ENCODE measurements around the gene TMEM151B. TPM values are rescaled to one million over a fixed set of nuclear protein-coding genes. Genes with fewer than 3 reads are reported as not detected.
A peak's percentile ranks its signal among the peaks of the same experiment; 100 is the strongest.

TMEM151B gene
- polyA plus RNA-seq, 2 of the 4 experiments (the other 2 are of a cell fraction): 0.01 TPM; not detected in 1

GRCh38 chr6:44250718-44251123 lies 19.5 kb upstream of the TMEM151B start (continued):
- TF ChIP-seq SMC3 (IDR thresholded peaks at IDR 0.05): no peak
- TF ChIP-seq CTCF (IDR thresholded peaks at IDR 0.05): no peak

- POLR2A ChIA-PET: no interaction called here
- no peak overlapping the region for H3K27ac ChIP-seq
- H3K4me2 ChIP-seq: peak overlapping the region; percentile 99; the same call in 2 of the 3 replicates
- peaks cover 56% of the 10 kb centered on the region for H3K4me1 ChIP-seq
- 0 out of 3 replicates have a peak overlapping the region, but pooled peaks have one; percentile 12 for H3K4me3 ChIP-seq
- DNase-seq (ENCODE audit: low read depth in 1 of 2, low spot score in 1 of 2): no peak
- no peaks in the 10 kb centered on the region for H3K9me3 ChIP-seq
- no peak for TF ChIP-seq PBX3 (IDR thresholded peaks at IDR 0.05)
- TF ChIP-seq BCL3 (IDR thresholded peaks at IDR 0.05): no peak
- TF ChIP-seq MAFK (IDR thresholded peaks at IDR 0.05; ENCODE audit: partially characterized antibody): no peak
- no peak for TF ChIP-seq RCOR1 (IDR thresholded peaks at IDR 0.05; ENCODE audit: low read depth, low read length)
- no peak for TF ChIP-seq MAZ (IDR thresholded peaks at IDR 0.05; ENCODE audit: borderline replicate concordance, low read depth, low read length)
- 85% methylated on average over 14 of the region's 14 CpGs for WGBS (ENCODE audit: missing lambda C conversion rate)
- FAIRE-seq: no peak
- ATAC-seq: no peak
- CTCF ChIA-PET: interaction anchor here (0.8 to 2.3 kb wide), 6 partner anchors 9 to 155 kb away, joined by 3 to 10 read pairs (median 6); no protein-coding TSS in a partner anchor
These were observed 18.4 kb upstream of the TMEM151B start for GRCh38 chr6:44251576-44252524.

- Histone ChIP-seq H3K4me2 (peak overlapping the region; percentile 13; the same call in 2 of the 3 replicates), H3K4me1 (peaks cover 60% of the 10 kb centered on the region), H3K9me3 (no peaks in the 10 kb centered on the region), H3K27ac (no peak overlapping the region), H3K4me3 (no peak overlapping the region)
- FAIRE-seq (no peak), ATAC-seq (peak in 1 of 2 experiments; percentile 13; a peak in 2 of 6 replicates), DNase-seq (ENCODE audit: low read depth in 1 of 2, low spot score in 1 of 2) (peak in 1 of 2 experiments; percentile 53)
- no peak for TF ChIP-seq HOXB13 (CRISPR knock-in tag; IDR thresholded peaks at IDR 0.05; ENCODE audit: low read depth)
- no peak for TF ChIP-seq PBX3 (IDR thresholded peaks at IDR 0.05)
- TF ChIP-seq TP53 (CRISPR knock-in tag; IDR thresholded peaks at IDR 0.05): no peak
- TF ChIP-seq MAZ (IDR thresholded peaks at IDR 0.05; ENCODE audit: borderline replicate concordance, low read depth, low read length): no peak
- peak; percentile 40 for TF ChIP-seq CTCF (IDR thresholded peaks at IDR 0.05)
- ChIA-PET CTCF (interaction anchor here (0.8 to 3.6 kb wide), 10 partner anchors 8 to 155 kb away, joined by 3 to 16 read pairs (median 4); no protein-coding TSS in a partner anchor), POLR2A (no interaction called here)
- WGBS (ENCODE audit: missing lambda C conversion rate): 51% methylated on average over 10 of the region's 10 CpGs
These were observed 16.7 kb upstream of the TMEM151B start for GRCh38 chr6:44253307-44254101.
